ENCODE measurements around the gene FOSL1. TPM values are rescaled to one million over a fixed set of nuclear protein-coding genes. Genes with fewer than 3 reads are reported as not detected.
"Not testable (repeated sequence)": the region's sequence is repeated elsewhere in the genome, so short reads cannot be mapped to it uniquely, and the experiment has no call there.

FOSL1 gene
- total RNA-seq, 3 donors from 2014 or later (not counting 1 experiment from before 2014, with no cell fraction given), result 3.4 to 9.0 (median 6.8) TPM

- intact Hi-C loops (cut with micrococcal nuclease), result loop anchor here (5.0 kb wide), 1 partner anchor 70 kb away; the partner anchor contains the start of gene SART1
- DNase-seq (no peak), ATAC-seq (no peak)
- Mint-ChIP-seq H3K4me1 (peaks cover 47 to 48% of the 10 kb centered on the region in 2 donors), H3K27ac (peak overlapping the region; percentile 88 to 96), H3K27me3 (ENCODE audit: low read depth in 2 of 2) (no peaks in the 10 kb centered on the region), H3K4me3 (peak overlapping the region; percentile 88), H3K36me3 (no peaks in the 10 kb centered on the region), H3K9me3 (no peaks in the 10 kb centered on the region)
- no peaks in the 10 kb centered on the region for H3K36me3 ChIP-seq (ENCODE audit: control insufficient read depth, insufficient read depth, low read length)
- H3K9me3 ChIP-seq (ENCODE audit: control insufficient read depth, insufficient read depth, low read length), result no peaks in the 10 kb centered on the region
- H3K4me1 ChIP-seq (ENCODE audit: control insufficient read depth, insufficient read depth, low read length), result peaks cover 63% of the 10 kb centered on the region
- H3K4me3 ChIP-seq (ENCODE audit: low read length), result no peak overlapping the region
- WGBS (ENCODE audit: insufficient coverage), result 78% methylated on average over 10 of the region's 10 CpGs
- no peak for TF ChIP-seq CTCF (IDR thresholded peaks at IDR 0.05)
- H3K27ac ChIP-seq (ENCODE audit: low read length), result no peak overlapping the region
- no peaks in the 10 kb centered on the region for H3K27me3 ChIP-seq (ENCODE audit: control insufficient read depth, insufficient read depth, low read length)
These were observed 7.4 kb downstream of the FOSL1 start for GRCh38 chr11:65892661-65893317.

- H3K4me1 ChIP-seq (ENCODE audit: control insufficient read depth, insufficient read depth, low read length), result peaks cover 68% of the 10 kb centered on the region
- DNase-seq, result peak in 1 of 2 donors; percentile 54
- not testable (repeated sequence) for ATAC-seq; H3K9me3 Mint-ChIP-seq; H3K27me3 ChIP-seq (ENCODE audit: control insufficient read depth, insufficient read depth, low read length); H3K27me3 Mint-ChIP-seq (ENCODE audit: low read depth in 2 of 2); H3K36me3 Mint-ChIP-seq; H3K9me3 ChIP-seq (ENCODE audit: control insufficient read depth, insufficient read depth, low read length); H3K36me3 ChIP-seq (ENCODE audit: control insufficient read depth, insufficient read depth, low read length)
- WGBS (ENCODE audit: insufficient coverage), result 72% methylated on average over 5 of the region's 5 CpGs
- intact Hi-C loops (cut with micrococcal nuclease), result loop anchor here (5.0 kb wide), 1 partner anchor 70 kb away; the partner anchor contains the start of gene SART1
- peak overlapping the region; percentile 59 for H3K27ac ChIP-seq (ENCODE audit: low read length)
- H3K4me1 Mint-ChIP-seq, result peaks cover 50 to 53% of the 10 kb centered on the region in 2 donors
- peak overlapping the region; percentile 88 to 96 for H3K27ac Mint-ChIP-seq
- H3K4me3 ChIP-seq (ENCODE audit: low read length), result peak overlapping the region; percentile 53
- H3K4me3 Mint-ChIP-seq, result peak overlapping the region; percentile 88
These were observed 8.0 kb downstream of the FOSL1 start for GRCh38 chr11:65892137-65892540.

GRCh38 chr11:65891219-65892136, 8.7 kb downstream of the FOSL1 start:
- no peaks in the 10 kb centered on the region for H3K27me3 Mint-ChIP-seq (ENCODE audit: low read depth in 2 of 2)
- no peaks in the 10 kb centered on the region for H3K36me3 Mint-ChIP-seq
- H3K4me3 ChIP-seq (ENCODE audit: low read length), result peak overlapping the region; percentile 53

More at GRCh38 chr11:65891219-65892136, 8.7 kb downstream of the FOSL1 start:
- Histone ChIP-seq H3K9me3 (ENCODE audit: control insufficient read depth, insufficient read depth, low read length) (no peaks in the 10 kb centered on the region), H3K4me1 (ENCODE audit: control insufficient read depth, insufficient read depth, low read length) (peaks cover 68% of the 10 kb centered on the region), H3K27ac (ENCODE audit: low read length) (peak overlapping the region; percentile 59), H3K36me3 (ENCODE audit: control insufficient read depth, insufficient read depth, low read length) (peaks cover under 1% of the 10 kb centered on the region), H3K27me3 (ENCODE audit: control insufficient read depth, insufficient read depth, low read length) (no peaks in the 10 kb centered on the region)
- no peak for TF ChIP-seq CTCF (IDR thresholded peaks at IDR 0.05)
- intact Hi-C loops (cut with micrococcal nuclease), result loop anchor here (2.0 to 5.0 kb wide), 2 partner anchors 27 to 71 kb away; partner anchors contain the start of genes C11orf68, DRAP1 and SART1
- Mint-ChIP-seq H3K27ac (peak overlapping the region; percentile 88 to 96), H3K9me3 (no peaks in the 10 kb centered on the region), H3K4me1 (peaks cover 55 to 60% of the 10 kb centered on the region in 2 donors), H3K4me3 (peak overlapping the region; percentile 88)
- under 1% methylated on average over 57 of the region's 57 CpGs for WGBS (ENCODE audit: insufficient coverage)
- ATAC-seq (no peak), DNase-seq (peak in 1 of 2 donors; percentile 58)
